HCT116 (cell line): ENCODE data around the gene TMTC2.

ENCODE experiments used
- EZH2 ChIP-seq: fragments of 200-600 bp; sonication (generic); IDR thresholded peaks from 2 replicates; pipeline ENCODE4 v1.6.1; 2017; ENCODE audit warnings: antibody characterized with exemption, mixed run types
- ZNF274 ChIP-seq: fragments of 200-500 bp; sonication (Bioruptor generic); IDR thresholded peaks from 2 replicates; pipeline ENCODE4 v1.6.1; 2014; ENCODE audit warnings: mild to moderate bottlenecking, low read depth, low read length, inconsistent platforms
- TF ChIP-seq, protein P1 (sequence below), 3 experiments: fragments of 200-600 bp in 1 of 3; sonication (generic) in 1 of 3; IDR thresholded peaks in 2 of 3; conservative IDR thresholded peaks in 1 of 3; 2 replicates each; pipeline ENCODE4 v1.5.1; 2012 to 2017; ENCODE audit warnings: low read depth in 2 of 3, low read length in 2 of 3, antibody characterized with exemption in 1 of 3, borderline replicate concordance in 1 of 3, control low read depth in 1 of 3, mild to moderate bottlenecking in 1 of 3, mixed read lengths in 1 of 3, mixed run types in 1 of 3, moderate library complexity in 1 of 3; ENCODE audit not compliant: insufficient read depth in 1 of 3

DNA sequence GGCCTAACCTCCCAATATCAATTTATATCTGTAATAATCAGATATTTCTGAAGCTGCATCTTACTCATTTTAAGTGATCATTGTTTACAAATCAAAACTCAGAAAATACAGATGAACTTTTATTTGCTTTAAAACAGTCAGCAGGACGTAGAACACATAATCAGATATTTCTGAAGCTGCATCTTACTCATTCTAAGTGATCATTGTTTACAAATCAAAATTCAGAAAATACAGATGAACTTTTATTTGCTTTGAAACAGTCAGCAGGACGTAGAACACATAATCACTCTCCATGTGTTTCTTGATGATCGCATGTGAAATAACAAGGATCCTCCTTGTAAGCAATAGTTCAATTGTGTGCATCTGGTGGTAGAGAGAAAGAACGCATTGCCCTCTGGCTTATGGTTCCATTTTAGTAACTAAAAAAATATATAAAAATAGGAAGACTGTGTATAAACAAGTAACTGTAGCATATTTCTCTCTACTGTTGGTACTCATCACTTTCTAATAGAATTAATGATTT lies 15.0 kb upstream of the TMTC2 start:
- TF ChIP-seq, protein P1, sequence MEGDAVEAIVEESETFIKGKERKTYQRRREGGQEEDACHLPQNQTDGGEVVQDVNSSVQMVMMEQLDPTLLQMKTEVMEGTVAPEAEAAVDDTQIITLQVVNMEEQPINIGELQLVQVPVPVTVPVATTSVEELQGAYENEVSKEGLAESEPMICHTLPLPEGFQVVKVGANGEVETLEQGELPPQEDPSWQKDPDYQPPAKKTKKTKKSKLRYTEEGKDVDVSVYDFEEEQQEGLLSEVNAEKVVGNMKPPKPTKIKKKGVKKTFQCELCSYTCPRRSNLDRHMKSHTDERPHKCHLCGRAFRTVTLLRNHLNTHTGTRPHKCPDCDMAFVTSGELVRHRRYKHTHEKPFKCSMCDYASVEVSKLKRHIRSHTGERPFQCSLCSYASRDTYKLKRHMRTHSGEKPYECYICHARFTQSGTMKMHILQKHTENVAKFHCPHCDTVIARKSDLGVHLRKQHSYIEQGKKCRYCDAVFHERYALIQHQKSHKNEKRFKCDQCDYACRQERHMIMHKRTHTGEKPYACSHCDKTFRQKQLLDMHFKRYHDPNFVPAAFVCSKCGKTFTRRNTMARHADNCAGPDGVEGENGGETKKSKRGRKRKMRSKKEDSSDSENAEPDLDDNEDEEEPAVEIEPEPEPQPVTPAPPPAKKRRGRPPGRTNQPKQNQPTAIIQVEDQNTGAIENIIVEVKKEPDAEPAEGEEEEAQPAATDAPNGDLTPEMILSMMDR (IDR thresholded peaks at IDR 0.05 in 2 of 3, conservative IDR thresholded peaks at IDR 0.05 in 1 of 3; ENCODE audit: borderline replicate concordance in 1 of 3, insufficient read depth in 1 of 3, low read depth in 2 of 3, low read length in 2 of 3), result no peak
- TF ChIP-seq EZH2 (no peak), ZNF274 (no peak)
